BJ (cell line): ENCODE measurements around the gene PLCB2. TPM values are rescaled to one million over a fixed set of nuclear protein-coding genes. Genes with fewer than 3 reads are reported as not detected.

Experiments used
- CTCF ChIA-PET: fragments of 350-600 bp; formaldehyde crosslinking; extraction: SDS; loops from one replicate; lab custom pipeline; 2021; ENCODE audit warnings: antibody characterized with exemption, inconsistent platforms; lab: Yijun Ruan, JAX
- POLR2A ChIA-PET: fragments of 300-600 bp; sonication (Branson Sonifier 250); formaldehyde crosslinking; extraction: SDS; loops from one replicate; lab custom pipeline; 2021; ENCODE audit warnings: antibody characterized with exemption; lab: Charles Lee
- DNase-seq: peaks from one replicate; pipeline ENCODE4 v3.0.0-alpha.2; 2011; ENCODE audit warnings: low read depth
- H3K27me3 ChIP-seq: 2 replicates; pipeline ENCODE4 v1.6.0; 2011; ENCODE audit warnings: low read length; ENCODE audit not compliant: control insufficient read depth, insufficient read depth
- H3K36me3 ChIP-seq: 2 replicates; pipeline ENCODE4 v1.5.1; 2011; ENCODE audit warnings: low read length; ENCODE audit not compliant: control insufficient read depth, insufficient read depth
- H3K4me3 ChIP-seq: 2 replicates; pipeline ENCODE4 v1.5.1; 2011; ENCODE audit warnings: low read depth, mild to moderate bottlenecking, control low read depth, low read length
- CTCF ChIP-seq: IDR thresholded peaks from 2 replicates; pipeline ENCODE4 v1.5.1; 2011; ENCODE audit warnings: low read depth, mild to moderate bottlenecking, control low read depth, inconsistent platforms, low read length, moderate library complexity; ENCODE audit not compliant: insufficient read depth
- polyA plus RNA-seq: library from polyadenylated mRNA; depleted of rRNA; stranded (reverse); fragments of >200 nt; gene quantifications from 2 replicates; pipeline ENCODE4 v1.2.3, GENCODE V29; 2011

Gene PLCB2
- polyA plus RNA-seq, 1 experiment: 0.47 TPM

GRCh38 chr15:40255033-40255432 is 52.7 kb downstream of the PLCB2 start:
- POLR2A ChIA-PET: no interaction called here
- CTCF ChIA-PET: interaction anchor here (0.8 to 2.9 kb wide), 5 partner anchors 8 to 37 kb away, joined by 3 to 17 read pairs (median 3); no protein-coding TSS in a partner anchor
- DNase-seq: no peak
- Histone ChIP-seq H3K4me3 (no peak overlapping the region), H3K36me3 (no peaks in the 10 kb centered on the region), H3K27me3 (peaks cover 45% of the 10 kb centered on the region)
- TF ChIP-seq CTCF: no peak

- POLR2A ChIA-PET: no interaction called here
- H3K4me3 ChIP-seq: no peak overlapping the region
- TF ChIP-seq CTCF: no peak
- DNase-seq: no peak
- H3K36me3 ChIP-seq: no peaks in the 10 kb centered on the region
- CTCF ChIA-PET: interaction anchor here (0.8 to 2.9 kb wide), 5 partner anchors 9 to 37 kb away, joined by 3 to 17 read pairs (median 3); no protein-coding TSS in a partner anchor
- H3K27me3 ChIP-seq: peaks cover 45% of the 10 kb centered on the region
Measured at GRCh38 chr15:40254452-40254851, 53.3 kb downstream of the PLCB2 start.

GRCh38 chr15:40253167-40253790 is 54.5 kb downstream of the PLCB2 start:
- DNase-seq: no peak
- ChIA-PET CTCF (interaction anchor here (1.1 to 2.9 kb wide), 3 partner anchors 10 to 20 kb away, joined by 3 to 17 read pairs (median 8); no protein-coding TSS in a partner anchor), POLR2A (no interaction called here)
- no peak for TF ChIP-seq CTCF
- H3K4me3 ChIP-seq: peak overlapping the region; percentile 34
- no peaks in the 10 kb centered on the region for H3K36me3 ChIP-seq
- H3K27me3 ChIP-seq: peaks cover 45% of the 10 kb centered on the region

- peak overlapping the region; percentile 34 for H3K4me3 ChIP-seq
- peaks cover 52% of the 10 kb centered on the region for H3K27me3 ChIP-seq
- TF ChIP-seq CTCF: no peak
- no peaks in the 10 kb centered on the region for H3K36me3 ChIP-seq
- ChIA-PET CTCF (interaction anchor here (1.1 kb wide), 1 partner anchor 17 kb away, joined by 3 read pairs; no protein-coding TSS in a partner anchor), POLR2A (no interaction called here)
- DNase-seq: no peak
Measured at GRCh38 chr15:40252438-40253166, 55.1 kb downstream of the PLCB2 start.

GRCh38 chr15:40252141-40252437 is 55.6 kb downstream of the PLCB2 start:
- H3K36me3 ChIP-seq: no peaks in the 10 kb centered on the region
- ChIA-PET CTCF (no interaction called here), POLR2A (no interaction called here)
- TF ChIP-seq CTCF: no peak
- no peak for DNase-seq
- no peak overlapping the region for H3K4me3 ChIP-seq
- peaks cover 57% of the 10 kb centered on the region for H3K27me3 ChIP-seq
